WTC11 (cell line): ENCODE results near the gene DNAH5. TPM values are rescaled to one million over a fixed set of nuclear protein-coding genes. Genes with fewer than 3 reads are reported as not detected.

Source experiments
- ATAC-seq: fragments of 200-7000 bp; cut with Tn5 transposase; 2 replicates; pipeline ENCODE4 v1.10.0; 2021; ENCODE audit warnings: mild to moderate bottlenecking, moderate library complexity
- CTCF ChIA-PET: fragments of 300-600 bp; sonication (Branson Sonifier 250); formaldehyde crosslinking; loops from one replicate; lab custom pipeline; 2021; ENCODE audit warnings: antibody characterized with exemption; lab: Charles Lee
- POLR2A ChIA-PET: fragments of 350-600 bp; sonication (Branson Sonifier 250); formaldehyde crosslinking; loops from one replicate; lab custom pipeline; 2021; ENCODE audit warnings: antibody characterized with exemption; lab: Charles Lee
- DNase-seq: peaks from one replicate; pipeline ENCODE4 v3.0.0; 2021; ENCODE audit warnings: low spot score
- H3K27ac Mint-ChIP-seq: 2 replicates; pipeline ENCODE4 v1.8.0; 2021; ENCODE audit warnings: mixed read lengths
- H3K27me3 Mint-ChIP-seq: 2 replicates; pipeline ENCODE4 v1.8.0; 2021; ENCODE audit warnings: low read depth, mild to moderate bottlenecking, moderate library complexity, mixed read lengths
- H3K36me3 Mint-ChIP-seq: 2 replicates; pipeline ENCODE4 v1.8.0; 2021; ENCODE audit warnings: mixed read lengths
- H3K4me1 Mint-ChIP-seq: 2 replicates; pipeline ENCODE4 v1.8.0; 2022; ENCODE audit warnings: mixed read lengths
- H3K4me3 Mint-ChIP-seq: 2 replicates; pipeline ENCODE4 v1.8.0; 2021; ENCODE audit warnings: mild to moderate bottlenecking, moderate library complexity, mixed read lengths
- H3K9me3 Mint-ChIP-seq: 2 replicates; pipeline ENCODE4 v1.8.0; 2021; ENCODE audit warnings: mixed read lengths
- ATF1 ChIP-seq: sonication (generic); formaldehyde crosslinking; IDR thresholded peaks from 2 replicates; pipeline ENCODE4 v1.8.1; 2023; ENCODE audit warnings: mild to moderate bottlenecking, moderate library complexity, missing genetic modification reagents
- CREB1 ChIP-seq: sonication (generic); formaldehyde crosslinking; IDR thresholded peaks from 2 replicates; pipeline ENCODE4 v1.8.0; 2023; ENCODE audit warnings: mild to moderate bottlenecking, missing genetic modification reagents
- E2F1 ChIP-seq: sonication (generic); formaldehyde crosslinking; IDR thresholded peaks from 2 replicates; pipeline ENCODE4 v1.8.0; 2022; ENCODE audit warnings: mild to moderate bottlenecking, missing genetic modification reagents
- E2F4 ChIP-seq: sonication (generic); formaldehyde crosslinking; IDR thresholded peaks from 2 replicates; pipeline ENCODE4 v1.8.1; 2022; ENCODE audit warnings: low read depth, mild to moderate bottlenecking, moderate library complexity, missing genetic modification reagents, borderline replicate concordance
- MLX ChIP-seq: sonication (generic); formaldehyde crosslinking; IDR thresholded peaks from 2 replicates; pipeline ENCODE4 v1.8.1; 2023; ENCODE audit warnings: mild to moderate bottlenecking, missing genetic modification reagents, moderate library complexity
- NFYB ChIP-seq: sonication (generic); formaldehyde crosslinking; conservative IDR thresholded peaks from 2 replicates; pipeline ENCODE4 v1.8.0; 2022; ENCODE audit warnings: low read depth, missing genetic modification reagents
- NR3C1 ChIP-seq: sonication (generic); formaldehyde crosslinking; conservative IDR thresholded peaks from 2 replicates; pipeline ENCODE4 v1.8.1; 2023; ENCODE audit warnings: low read depth, mild to moderate bottlenecking, missing genetic modification reagents
- OVOL2 ChIP-seq: fragments of 250-450 bp; sonication (Bioruptor Pico); IDR thresholded peaks from 2 replicates; pipeline ENCODE4 v1.9.0; 2021; ENCODE audit warnings: mild to moderate bottlenecking, borderline replicate concordance
- RORB ChIP-seq: fragments of 250-450 bp; sonication (Bioruptor Pico); IDR thresholded peaks from 2 replicates; pipeline ENCODE4 v1.9.0; 2021; ENCODE audit warnings: mild to moderate bottlenecking
- SMAD4 ChIP-seq: sonication (generic); formaldehyde crosslinking; IDR thresholded peaks from 2 replicates; pipeline ENCODE4 v1.8.0; 2022; ENCODE audit warnings: mild to moderate bottlenecking, missing genetic modification reagents
- TCF7 ChIP-seq: sonication (generic); formaldehyde crosslinking; IDR thresholded peaks from 2 replicates; pipeline ENCODE4 v1.8.0; 2022; ENCODE audit warnings: mild to moderate bottlenecking, low read depth, missing genetic modification reagents, moderate library complexity
- TEAD4 ChIP-seq: sonication (generic); formaldehyde crosslinking; IDR thresholded peaks from 2 replicates; pipeline ENCODE4 v1.8.0; 2022; ENCODE audit warnings: mild to moderate bottlenecking, missing genetic modification reagents
- TP53 ChIP-seq: sonication (generic); formaldehyde crosslinking; IDR thresholded peaks from 2 replicates; pipeline ENCODE4 v1.8.1; 2023; ENCODE audit warnings: mild to moderate bottlenecking, missing genetic modification reagents
- ZBTB21 ChIP-seq: sonication (generic); formaldehyde crosslinking; IDR thresholded peaks from 2 replicates; pipeline ENCODE4 v1.8.1; 2023; ENCODE audit warnings: mild to moderate bottlenecking, missing genetic modification reagents, borderline replicate concordance
- ZBTB43 ChIP-seq: sonication (generic); formaldehyde crosslinking; IDR thresholded peaks from 2 replicates; pipeline ENCODE4 v1.8.1; 2023; ENCODE audit warnings: mild to moderate bottlenecking, missing genetic modification reagents
- ZMAT4 ChIP-seq: fragments of 250-450 bp; sonication (Bioruptor Pico); IDR thresholded peaks from 2 replicates; pipeline ENCODE4 v1.9.0; 2021; ENCODE audit warnings: mild to moderate bottlenecking
- ZNF263 ChIP-seq: sonication (generic); formaldehyde crosslinking; IDR thresholded peaks from 2 replicates; pipeline ENCODE4 v1.8.1; 2022; ENCODE audit warnings: low read depth, mild to moderate bottlenecking, moderate library complexity, missing genetic modification reagents
- total RNA-seq: library from RNA; stranded (reverse); gene quantifications from 3 replicates; pipeline ENCODE4 v1.2.3, GENCODE V29; 2021
- TF ChIP-seq, protein P1 (sequence below): sonication (generic); formaldehyde crosslinking; IDR thresholded peaks from 2 replicates; pipeline ENCODE4 v1.8.0; 2022; ENCODE audit warnings: mild to moderate bottlenecking, missing genetic modification reagents
- TF ChIP-seq, protein P2 (sequence below): sonication (generic); formaldehyde crosslinking; IDR thresholded peaks from 2 replicates; pipeline ENCODE4 v1.8.1; 2023; ENCODE audit warnings: mild to moderate bottlenecking, missing genetic modification reagents, moderate library complexity
- TF ChIP-seq, protein P3 (sequence below): fragments of 250-450 bp; sonication (Bioruptor Pico); IDR thresholded peaks from 2 replicates; pipeline ENCODE4 v1.9.0; 2021; ENCODE audit warnings: mild to moderate bottlenecking, borderline replicate concordance
- TF ChIP-seq, protein P4 (sequence below): sonication (generic); formaldehyde crosslinking; IDR thresholded peaks from 2 replicates; pipeline ENCODE4 v1.8.1; 2022; ENCODE audit warnings: missing genetic modification reagents, borderline replicate concordance

Gene DNAH5
- total RNA-seq, 1 experiment from 2014 or later = 0.35 TPM

- no peaks in the 10 kb centered on the region for H3K36me3 Mint-ChIP-seq
- ATAC-seq = peak; percentile 89
- POLR2A ChIA-PET = no interaction called here
- TF ChIP-seq, protein P1, sequence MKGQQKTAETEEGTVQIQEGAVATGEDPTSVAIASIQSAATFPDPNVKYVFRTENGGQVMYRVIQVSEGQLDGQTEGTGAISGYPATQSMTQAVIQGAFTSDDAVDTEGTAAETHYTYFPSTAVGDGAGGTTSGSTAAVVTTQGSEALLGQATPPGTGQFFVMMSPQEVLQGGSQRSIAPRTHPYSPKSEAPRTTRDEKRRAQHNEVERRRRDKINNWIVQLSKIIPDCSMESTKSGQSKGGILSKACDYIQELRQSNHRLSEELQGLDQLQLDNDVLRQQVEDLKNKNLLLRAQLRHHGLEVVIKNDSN (CRISPR knock-in tag) = no peak
- TF ChIP-seq, protein P2, sequence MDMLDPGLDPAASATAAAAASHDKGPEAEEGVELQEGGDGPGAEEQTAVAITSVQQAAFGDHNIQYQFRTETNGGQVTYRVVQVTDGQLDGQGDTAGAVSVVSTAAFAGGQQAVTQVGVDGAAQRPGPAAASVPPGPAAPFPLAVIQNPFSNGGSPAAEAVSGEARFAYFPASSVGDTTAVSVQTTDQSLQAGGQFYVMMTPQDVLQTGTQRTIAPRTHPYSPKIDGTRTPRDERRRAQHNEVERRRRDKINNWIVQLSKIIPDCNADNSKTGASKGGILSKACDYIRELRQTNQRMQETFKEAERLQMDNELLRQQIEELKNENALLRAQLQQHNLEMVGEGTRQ (CRISPR knock-in tag) = no peak
- TF ChIP-seq RORB (CRISPR knock-in tag) (no peak), E2F1 (CRISPR knock-in tag) (no peak), ZNF263 (CRISPR knock-in tag) (no peak), MLX (CRISPR knock-in tag) (no peak), ZBTB21 (no peak), NR3C1 (CRISPR knock-in tag) (no peak), SMAD4 (CRISPR knock-in tag) (no peak), ATF1 (no peak), ZBTB43 (no peak), TEAD4 (CRISPR knock-in tag) (no peak), CREB1 (CRISPR knock-in tag) (no peak)
- TF ChIP-seq, protein P3, sequence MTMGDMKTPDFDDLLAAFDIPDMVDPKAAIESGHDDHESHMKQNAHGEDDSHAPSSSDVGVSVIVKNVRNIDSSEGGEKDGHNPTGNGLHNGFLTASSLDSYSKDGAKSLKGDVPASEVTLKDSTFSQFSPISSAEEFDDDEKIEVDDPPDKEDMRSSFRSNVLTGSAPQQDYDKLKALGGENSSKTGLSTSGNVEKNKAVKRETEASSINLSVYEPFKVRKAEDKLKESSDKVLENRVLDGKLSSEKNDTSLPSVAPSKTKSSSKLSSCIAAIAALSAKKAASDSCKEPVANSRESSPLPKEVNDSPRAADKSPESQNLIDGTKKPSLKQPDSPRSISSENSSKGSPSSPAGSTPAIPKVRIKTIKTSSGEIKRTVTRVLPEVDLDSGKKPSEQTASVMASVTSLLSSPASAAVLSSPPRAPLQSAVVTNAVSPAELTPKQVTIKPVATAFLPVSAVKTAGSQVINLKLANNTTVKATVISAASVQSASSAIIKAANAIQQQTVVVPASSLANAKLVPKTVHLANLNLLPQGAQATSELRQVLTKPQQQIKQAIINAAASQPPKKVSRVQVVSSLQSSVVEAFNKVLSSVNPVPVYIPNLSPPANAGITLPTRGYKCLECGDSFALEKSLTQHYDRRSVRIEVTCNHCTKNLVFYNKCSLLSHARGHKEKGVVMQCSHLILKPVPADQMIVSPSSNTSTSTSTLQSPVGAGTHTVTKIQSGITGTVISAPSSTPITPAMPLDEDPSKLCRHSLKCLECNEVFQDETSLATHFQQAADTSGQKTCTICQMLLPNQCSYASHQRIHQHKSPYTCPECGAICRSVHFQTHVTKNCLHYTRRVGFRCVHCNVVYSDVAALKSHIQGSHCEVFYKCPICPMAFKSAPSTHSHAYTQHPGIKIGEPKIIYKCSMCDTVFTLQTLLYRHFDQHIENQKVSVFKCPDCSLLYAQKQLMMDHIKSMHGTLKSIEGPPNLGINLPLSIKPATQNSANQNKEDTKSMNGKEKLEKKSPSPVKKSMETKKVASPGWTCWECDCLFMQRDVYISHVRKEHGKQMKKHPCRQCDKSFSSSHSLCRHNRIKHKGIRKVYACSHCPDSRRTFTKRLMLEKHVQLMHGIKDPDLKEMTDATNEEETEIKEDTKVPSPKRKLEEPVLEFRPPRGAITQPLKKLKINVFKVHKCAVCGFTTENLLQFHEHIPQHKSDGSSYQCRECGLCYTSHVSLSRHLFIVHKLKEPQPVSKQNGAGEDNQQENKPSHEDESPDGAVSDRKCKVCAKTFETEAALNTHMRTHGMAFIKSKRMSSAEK (CRISPR knock-in tag) = no peak
- TF ChIP-seq, all 79 proteins: peak for 0
- Mint-ChIP-seq H3K4me1 (peaks cover 19% of the 10 kb centered on the region), H3K27me3 (no peaks in the 10 kb centered on the region), H3K9me3 (no peaks in the 10 kb centered on the region), H3K27ac (peak overlapping the region; percentile 43), H3K4me3 (no peak overlapping the region)
- CTCF ChIA-PET = interaction anchor here (1.1 to 2.1 kb wide), 2 partner anchors 35 to 114 kb away, joined by 3 to 4 read pairs; no protein-coding TSS in a partner anchor
- no peak for DNase-seq
Measured at GRCh38 chr5:13843175-13843846, 101.2 kb downstream of the DNAH5 start.

DNA sequence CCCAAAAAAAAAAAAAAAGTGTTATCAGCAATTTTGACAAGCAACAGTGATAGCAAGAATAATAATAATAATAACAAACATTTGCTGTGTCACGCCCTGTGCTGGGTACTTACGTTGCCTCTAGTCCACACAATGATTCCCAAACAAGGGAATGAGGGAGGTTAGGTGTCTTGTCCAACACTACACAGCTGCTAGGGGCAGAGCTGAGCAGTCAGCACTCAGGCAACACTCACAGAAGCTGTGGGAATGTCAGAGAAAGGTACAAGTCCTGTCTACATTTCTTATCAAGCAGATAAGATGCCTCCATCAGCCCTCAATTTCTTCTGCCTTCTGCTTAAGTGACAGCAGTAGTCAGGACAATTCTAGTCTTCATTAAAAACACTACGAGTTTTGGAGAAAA is 111.0 kb downstream of the DNAH5 start:
- CTCF ChIA-PET = no interaction called here
- no peak overlapping the region for H3K27ac Mint-ChIP-seq
- H3K36me3 Mint-ChIP-seq = peaks cover 12% of the 10 kb centered on the region
- H3K27me3 Mint-ChIP-seq = peaks cover 4% of the 10 kb centered on the region
- no peak overlapping the region for H3K4me3 Mint-ChIP-seq
- peaks cover 3% of the 10 kb centered on the region; the same call in 1 of the 2 replicates for H3K4me1 Mint-ChIP-seq
- peaks cover 26% of the 10 kb centered on the region for H3K9me3 Mint-ChIP-seq
- POLR2A ChIA-PET = no interaction called here
- DNase-seq = no peak
- peak; percentile 49 for ATAC-seq
- TF ChIP-seq CREB1 (CRISPR knock-in tag) = no peak
- no peak for TF ChIP-seq NFYB (CRISPR knock-in tag)
- TF ChIP-seq ZMAT4 = no peak
- TF ChIP-seq, protein P2 (CRISPR knock-in tag) = no peak
- TF ChIP-seq, protein P4, sequence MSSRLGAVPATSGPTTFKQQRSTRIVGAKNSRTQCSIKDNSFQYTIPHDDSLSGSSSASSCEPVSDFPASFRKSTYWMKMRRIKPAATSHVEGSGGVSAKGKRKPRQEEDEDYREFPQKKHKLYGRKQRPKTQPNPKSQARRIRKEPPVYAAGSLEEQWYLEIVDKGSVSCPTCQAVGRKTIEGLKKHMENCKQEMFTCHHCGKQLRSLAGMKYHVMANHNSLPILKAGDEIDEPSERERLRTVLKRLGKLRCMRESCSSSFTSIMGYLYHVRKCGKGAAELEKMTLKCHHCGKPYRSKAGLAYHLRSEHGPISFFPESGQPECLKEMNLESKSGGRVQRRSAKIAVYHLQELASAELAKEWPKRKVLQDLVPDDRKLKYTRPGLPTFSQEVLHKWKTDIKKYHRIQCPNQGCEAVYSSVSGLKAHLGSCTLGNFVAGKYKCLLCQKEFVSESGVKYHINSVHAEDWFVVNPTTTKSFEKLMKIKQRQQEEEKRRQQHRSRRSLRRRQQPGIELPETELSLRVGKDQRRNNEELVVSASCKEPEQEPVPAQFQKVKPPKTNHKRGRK = no peak
- TF ChIP-seq E2F4 (CRISPR knock-in tag) = no peak
- TF ChIP-seq TP53 (CRISPR knock-in tag) = no peak
- no peak for TF ChIP-seq OVOL2
- TF ChIP-seq TCF7 (CRISPR knock-in tag) = no peak
